GM21526 (cell line): ENCODE data around the gene DELE1.

Source experiments
- ATAC-seq: cut with Tn5 transposase; IDR thresholded peaks from one replicate; pipeline ENCODE4 v1.9.1; 2021; ENCODE audit warnings: moderate library complexity; ENCODE audit not compliant: unreplicated experiment, low FRiP score

DELE1 gene

GRCh38 chr5:141923448-141924313, at the start of gene DELE1:
TSS of gene DELE1 (plus strand) at chr5:141923871. CDS start at chr5:141923942, 71 bp downstream.
- peak; percentile 97 for ATAC-seq

- no peak for ATAC-seq
Observed at GRCh38 chr5:141873933-141874261, 49.8 kb upstream of the DELE1 start.

- ATAC-seq = no peak
Observed at GRCh38 chr5:141874262-141874964, 49.3 kb upstream of the DELE1 start.

- ATAC-seq = no peak
Observed at GRCh38 chr5:141875022-141875740, 48.5 kb upstream of the DELE1 start.

- no peak for ATAC-seq
Observed at GRCh38 chr5:141875795-141876627, 47.7 kb upstream of the DELE1 start.

GRCh38 chr5:141876628-141877355, 46.9 kb upstream of the DELE1 start:
- no peak for ATAC-seq

GRCh38 chr5:141877356-141878185, 46.1 kb upstream of the DELE1 start:
- ATAC-seq = no peak

GRCh38 chr5:141878186-141878710, 45.4 kb upstream of the DELE1 start, which contains the start of gene PCDH1:
TSS of gene PCDH1 (minus strand) at chr5:141878410. CDS start at chr5:141878262, 148 bp downstream.
- no peak for ATAC-seq

GRCh38 chr5:141878711-141879425, 44.8 kb upstream of the DELE1 start:
- ATAC-seq = peak; percentile 90

- ATAC-seq = no peak
Observed at GRCh38 chr5:141879426-141879759, 44.3 kb upstream of the DELE1 start.

GRCh38 chr5:141879941-141880738, 43.5 kb upstream of the DELE1 start:
- no peak for ATAC-seq

- ATAC-seq = no peak
Observed at GRCh38 chr5:141880961-141881801, 42.5 kb upstream of the DELE1 start.

- no peak for ATAC-seq
Observed at GRCh38 chr5:141881886-141882285, 41.8 kb upstream of the DELE1 start.

- no peak for ATAC-seq
Observed at GRCh38 chr5:141882594-141883183, 41.0 kb upstream of the DELE1 start.

- ATAC-seq = no peak
Observed at GRCh38 chr5:141883184-141883891, 40.3 kb upstream of the DELE1 start.
